Caco-2 (cell line): Measurements from ENCODE around the gene KCNG3. TPM values are rescaled to one million over a fixed set of nuclear protein-coding genes. Genes with fewer than 3 reads are reported as not detected.

Experiments used
- BruUV-seq: library from RNA; stranded (reverse); fragments of 400-500 nt; replicated peaks from 2 replicates; lab custom pipeline; 2021; lab: Mats Ljungman, UMichigan
- CTCF ChIA-PET: fragments of 300-600 bp; sonication (Branson Sonifier 250); formaldehyde crosslinking; loops from one replicate; lab custom pipeline; 2022; ENCODE audit warnings: antibody characterized with exemption; lab: Charles Lee
- POLR2A ChIA-PET: fragments of 300-600 bp; sonication (Branson Sonifier 250); formaldehyde crosslinking; loops from one replicate; lab custom pipeline; 2022; ENCODE audit warnings: antibody characterized with exemption; lab: Charles Lee
- DNase-seq, 2 experiments: peaks; one replicate each; pipeline versions ENCODE4 v3.0.0 to v3.0.0-alpha.2; 2020 to 2022
- H3K27me3 ChIP-seq: replicated peaks from 2 replicates; pipeline ENCODE4 v1.6.0; 2011; ENCODE audit warnings: low read length; ENCODE audit not compliant: control insufficient read depth, insufficient read depth
- H3K36me3 ChIP-seq: 2 replicates; pipeline ENCODE4 v1.5.1; 2011; ENCODE audit warnings: low read length; ENCODE audit not compliant: control insufficient read depth, insufficient read depth
- H3K4me1 ChIP-seq: fragments of 250-450 bp; sonication (Bioruptor Pico); 2 replicates; pipeline ENCODE4 v1.5.1; 2020; ENCODE audit warnings: mild to moderate bottlenecking
- H3K4me3 ChIP-seq: 2 replicates; pipeline ENCODE4 v1.5.1; 2011; ENCODE audit warnings: low read depth, mild to moderate bottlenecking, control low read depth, low read length
- H3K9me3 ChIP-seq: fragments of 250-450 bp; sonication (Bioruptor Pico); 2 replicates; pipeline ENCODE4 v1.5.1; 2020; ENCODE audit warnings: mild to moderate bottlenecking, moderate library complexity
- H3K27ac Mint-ChIP-seq: one replicate; pipeline ENCODE4 v1.8.0; 2022; ENCODE audit warnings: mixed read lengths; ENCODE audit not compliant: unreplicated experiment
- H3K27me3 Mint-ChIP-seq: one replicate; pipeline ENCODE4 v1.8.0; 2022; ENCODE audit warnings: mixed read lengths; ENCODE audit not compliant: insufficient read depth, unreplicated experiment
- H3K36me3 Mint-ChIP-seq: one replicate; pipeline ENCODE4 v1.8.0; 2022; ENCODE audit warnings: mild to moderate bottlenecking, mixed read lengths; ENCODE audit not compliant: insufficient read depth, unreplicated experiment
- H3K4me1 Mint-ChIP-seq: one replicate; pipeline ENCODE4 v1.8.0; 2022; ENCODE audit warnings: low read depth, mixed read lengths; ENCODE audit not compliant: unreplicated experiment
- H3K4me3 Mint-ChIP-seq: one replicate; pipeline ENCODE4 v1.8.0; 2022; ENCODE audit warnings: mild to moderate bottlenecking, moderate library complexity, mixed read lengths; ENCODE audit not compliant: unreplicated experiment
- H3K9me3 Mint-ChIP-seq: one replicate; pipeline ENCODE4 v1.8.0; 2022; ENCODE audit warnings: mixed read lengths; ENCODE audit not compliant: unreplicated experiment
- intact Hi-C: fragments of 100-400 bp; cut with micrococcal nuclease; formaldehyde crosslinking; loops from one replicate; pipeline ENCODE4 v1.10.0; 2022; ENCODE audit not compliant: unreplicated experiment
- total RNA-seq: library from RNA; stranded (reverse); gene quantifications from 2 replicates; pipeline ENCODE4 v1.2.3, GENCODE V29; 2022
- TF ChIP-seq, protein P1 (sequence below), 2 experiments: fragments of 200-600 bp in 1 of 2; IDR thresholded peaks; 1 replicate in 1 of 2; 2 replicates in 1 of 2; pipeline versions ENCODE4 v1.5.1 to v1.8.0; 2011 to 2022; ENCODE audit warnings: antibody characterized with exemption in 1 of 2, control low read depth in 1 of 2, inconsistent platforms in 1 of 2, low read depth in 1 of 2, low read length in 1 of 2, mild to moderate bottlenecking in 1 of 2, moderate library complexity in 1 of 2; ENCODE audit not compliant: insufficient read depth in 1 of 2, severe bottlenecking in 1 of 2, unreplicated experiment in 1 of 2

Gene KCNG3
- total RNA-seq, 1 experiment from 2014 or later, result 1.1 TPM

DNA sequence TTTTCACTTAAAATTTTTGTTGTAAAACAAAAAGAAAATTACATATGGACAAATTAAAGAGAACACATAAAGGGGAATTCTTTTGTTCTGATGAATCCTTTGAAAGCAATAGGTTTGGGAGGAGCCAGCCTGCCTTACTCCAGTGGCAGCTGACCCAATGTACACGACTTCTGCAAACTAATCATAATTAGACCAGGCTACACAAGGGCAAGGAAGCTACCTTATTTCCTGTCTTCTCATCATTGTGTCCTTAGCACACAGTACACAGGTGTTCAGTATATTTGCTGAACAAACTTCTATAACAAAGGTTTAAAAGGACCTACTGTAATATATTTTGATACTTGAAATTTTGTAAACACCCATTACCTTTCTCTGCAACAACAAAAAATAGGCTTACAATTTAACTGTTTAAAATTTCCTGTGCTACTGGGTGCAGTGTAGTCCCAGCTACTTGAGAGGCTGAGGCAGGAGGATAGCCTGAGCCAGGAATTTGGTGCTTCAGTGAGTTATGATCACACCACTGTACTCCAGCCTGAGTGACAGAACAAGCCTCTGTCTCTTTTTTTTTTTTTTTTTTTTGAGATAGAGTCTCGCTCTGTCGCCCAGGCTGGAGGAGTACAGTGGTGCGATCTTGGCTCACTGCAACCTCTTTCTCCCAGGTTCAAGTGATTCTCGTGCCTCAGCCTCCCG lies 18.9 kb downstream of the KCNG3 start:
- no peaks in the 10 kb centered on the region for H3K27me3 Mint-ChIP-seq
- Histone ChIP-seq H3K4me1 (no peaks in the 10 kb centered on the region), H3K36me3 (no peaks in the 10 kb centered on the region), H3K27me3 (no peaks in the 10 kb centered on the region), H3K9me3 (no peaks in the 10 kb centered on the region), H3K4me3 (no peak overlapping the region)
- intact Hi-C loops, result no loop called here
- peaks cover 4% of the 10 kb centered on the region for H3K4me1 Mint-ChIP-seq
- H3K4me3 Mint-ChIP-seq, result no peak overlapping the region
- TF ChIP-seq, protein P1, sequence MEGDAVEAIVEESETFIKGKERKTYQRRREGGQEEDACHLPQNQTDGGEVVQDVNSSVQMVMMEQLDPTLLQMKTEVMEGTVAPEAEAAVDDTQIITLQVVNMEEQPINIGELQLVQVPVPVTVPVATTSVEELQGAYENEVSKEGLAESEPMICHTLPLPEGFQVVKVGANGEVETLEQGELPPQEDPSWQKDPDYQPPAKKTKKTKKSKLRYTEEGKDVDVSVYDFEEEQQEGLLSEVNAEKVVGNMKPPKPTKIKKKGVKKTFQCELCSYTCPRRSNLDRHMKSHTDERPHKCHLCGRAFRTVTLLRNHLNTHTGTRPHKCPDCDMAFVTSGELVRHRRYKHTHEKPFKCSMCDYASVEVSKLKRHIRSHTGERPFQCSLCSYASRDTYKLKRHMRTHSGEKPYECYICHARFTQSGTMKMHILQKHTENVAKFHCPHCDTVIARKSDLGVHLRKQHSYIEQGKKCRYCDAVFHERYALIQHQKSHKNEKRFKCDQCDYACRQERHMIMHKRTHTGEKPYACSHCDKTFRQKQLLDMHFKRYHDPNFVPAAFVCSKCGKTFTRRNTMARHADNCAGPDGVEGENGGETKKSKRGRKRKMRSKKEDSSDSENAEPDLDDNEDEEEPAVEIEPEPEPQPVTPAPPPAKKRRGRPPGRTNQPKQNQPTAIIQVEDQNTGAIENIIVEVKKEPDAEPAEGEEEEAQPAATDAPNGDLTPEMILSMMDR (IDR thresholded peaks at IDR 0.05; ENCODE audit: insufficient read depth in 1 of 2, low read depth in 1 of 2, low read length in 1 of 2, severe bottlenecking in 1 of 2, unreplicated experiment in 1 of 2), result no peak
- no peaks in the 10 kb centered on the region for H3K36me3 Mint-ChIP-seq
- CTCF ChIA-PET, result interaction anchor here (0.6 kb wide), 1 partner anchor 84 kb away, joined by 3 read pairs; no protein-coding TSS in a partner anchor
- BruUV-seq, result no TSS peak
- no peak overlapping the region for H3K27ac Mint-ChIP-seq
- H3K9me3 Mint-ChIP-seq, result no peaks in the 10 kb centered on the region
- POLR2A ChIA-PET, result interaction anchor here (0.6 kb wide), 1 partner anchor 18 kb away, joined by 3 read pairs; no protein-coding TSS in a partner anchor
- no peak for DNase-seq

DNA sequence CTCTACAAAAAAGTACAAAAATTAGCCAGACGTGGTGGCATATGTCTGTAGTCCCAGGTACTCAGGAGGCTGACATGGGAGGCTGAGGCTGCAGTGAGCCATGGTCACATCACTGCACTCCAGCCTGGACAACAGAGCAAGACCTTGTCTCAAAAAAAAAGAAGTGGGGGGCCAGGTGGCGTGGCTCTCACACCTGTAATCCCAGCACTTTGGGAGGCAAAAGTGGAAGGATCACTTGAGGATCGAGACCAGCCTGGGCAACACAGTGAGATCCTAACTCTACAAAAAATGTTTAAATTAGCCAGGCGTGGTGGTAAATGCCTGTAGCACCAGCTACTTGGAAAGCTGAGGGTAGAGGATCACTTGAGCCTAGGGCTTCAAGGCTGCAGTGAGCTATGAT lies 23.1 kb downstream of the KCNG3 start:
- no peaks in the 10 kb centered on the region for H3K4me1 ChIP-seq
- Mint-ChIP-seq H3K27ac (no peak overlapping the region), H3K36me3 (no peaks in the 10 kb centered on the region), H3K4me1 (peaks cover 4% of the 10 kb centered on the region), H3K4me3 (no peak overlapping the region), H3K27me3 (no peaks in the 10 kb centered on the region), H3K9me3 (no peaks in the 10 kb centered on the region)
- ChIA-PET POLR2A (no interaction called here), CTCF (no interaction called here)
- TF ChIP-seq, protein P1 (IDR thresholded peaks at IDR 0.05; ENCODE audit: insufficient read depth in 1 of 2, low read depth in 1 of 2, low read length in 1 of 2, severe bottlenecking in 1 of 2, unreplicated experiment in 1 of 2), result no peak
- H3K27me3 ChIP-seq, result no peaks in the 10 kb centered on the region
- DNase-seq, result no peak
- intact Hi-C loops, result no loop called here
- BruUV-seq, result no TSS peak
- H3K36me3 ChIP-seq, result no peaks in the 10 kb centered on the region
- H3K4me3 ChIP-seq, result no peak overlapping the region
- H3K9me3 ChIP-seq, result peaks cover 8% of the 10 kb centered on the region

DNA sequence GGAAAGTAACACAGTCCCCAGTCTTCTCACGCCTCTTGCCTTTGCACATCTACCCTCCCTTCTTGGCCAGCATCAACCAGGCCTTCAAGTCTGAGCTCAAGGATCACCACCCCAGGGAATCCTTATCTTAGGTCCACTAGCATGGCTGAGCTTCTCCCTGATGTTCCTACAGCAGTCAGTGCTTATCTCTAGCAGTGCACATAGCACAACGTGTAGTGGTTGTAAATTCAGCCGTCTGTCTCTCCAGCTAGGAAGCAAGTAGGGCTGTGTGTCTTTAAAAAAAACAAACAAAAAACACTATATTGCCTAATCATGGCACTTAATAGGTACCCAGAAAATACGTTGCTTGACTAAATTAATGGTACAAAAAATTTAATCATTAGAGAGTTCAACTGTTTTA lies 29.2 kb downstream of the KCNG3 start:
- POLR2A ChIA-PET, result no interaction called here
- no peaks in the 10 kb centered on the region for H3K27me3 ChIP-seq
- intact Hi-C loops, result loop anchor here (5.0 kb wide), 1 partner anchor 77 kb away; no protein-coding TSS in a partner anchor
- H3K9me3 Mint-ChIP-seq, result no peaks in the 10 kb centered on the region
- no peak overlapping the region for H3K4me3 ChIP-seq
- H3K36me3 Mint-ChIP-seq, result no peaks in the 10 kb centered on the region
- no peak for DNase-seq
- TF ChIP-seq, protein P1 (IDR thresholded peaks at IDR 0.05; ENCODE audit: insufficient read depth in 1 of 2, low read depth in 1 of 2, low read length in 1 of 2, severe bottlenecking in 1 of 2, unreplicated experiment in 1 of 2), result no peak
- no peaks in the 10 kb centered on the region for H3K4me1 ChIP-seq
- CTCF ChIA-PET, result no interaction called here
- no peaks in the 10 kb centered on the region for H3K4me1 Mint-ChIP-seq
- peaks cover 8% of the 10 kb centered on the region for H3K9me3 ChIP-seq
- no peaks in the 10 kb centered on the region for H3K27me3 Mint-ChIP-seq
- no peaks in the 10 kb centered on the region for H3K36me3 ChIP-seq
- H3K4me3 Mint-ChIP-seq, result no peak overlapping the region
- BruUV-seq, result no TSS peak
- H3K27ac Mint-ChIP-seq, result no peak overlapping the region
